HG02970 (cell line): ENCODE measurements around the gene MADD.
"Not testable (repeated sequence)": the region's sequence is repeated elsewhere in the genome, so short reads cannot be mapped to it uniquely, and the experiment has no call there.

Experiments
- ATAC-seq: cut with Tn5 transposase; IDR thresholded peaks from one replicate; pipeline ENCODE4 v1.9.1; 2021; ENCODE audit warnings: mild to moderate bottlenecking, moderate library complexity, moderate number of reproducible peaks; ENCODE audit not compliant: unreplicated experiment, low FRiP score

MADD gene

GRCh38 chr11:47317064-47317828 is 47.3 kb downstream of the MADD start:
- ATAC-seq, result no peak

- no peak for ATAC-seq
Measured at GRCh38 chr11:47318166-47318565, 48.2 kb downstream of the MADD start.

- ATAC-seq, result no peak
Measured at GRCh38 chr11:47324520-47324919, 54.6 kb downstream of the MADD start.

DNA sequence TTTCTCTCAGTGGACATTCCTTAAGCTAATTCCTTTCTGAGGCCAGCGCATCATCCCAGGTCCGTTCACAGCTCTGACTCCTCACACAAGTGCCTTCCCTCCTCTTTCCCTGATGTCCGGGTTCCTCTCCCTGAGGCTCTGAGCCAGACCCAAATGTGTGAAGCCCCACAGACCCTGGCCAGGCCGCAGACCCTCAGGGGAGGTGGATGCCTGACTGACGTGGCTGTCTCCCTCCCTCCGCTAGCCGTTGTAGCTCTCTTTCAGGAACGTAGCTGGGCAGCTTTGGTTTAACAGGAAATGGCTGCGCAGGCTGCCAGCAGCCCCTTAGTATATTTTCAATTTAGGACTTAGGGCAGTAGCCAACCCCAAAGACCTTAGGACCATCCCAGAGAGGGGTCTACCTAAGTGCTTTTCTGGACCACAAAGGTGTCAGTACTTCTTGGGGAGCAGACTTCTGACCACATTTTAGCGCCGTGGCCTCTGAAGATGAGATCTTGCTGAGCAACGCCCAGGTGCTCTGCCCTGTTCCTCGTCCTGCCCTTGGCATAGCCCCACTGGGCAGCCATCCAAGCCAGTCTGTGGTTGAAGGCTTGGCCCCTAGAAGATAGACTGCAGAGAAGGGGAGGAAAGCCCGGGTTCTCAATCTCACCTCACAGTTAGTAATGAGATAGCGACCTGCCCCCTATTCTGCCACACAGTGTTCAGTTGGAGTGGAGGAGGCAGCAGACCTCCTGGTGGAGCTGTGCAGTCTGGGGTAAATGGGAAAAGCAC is 55.5 kb downstream of the MADD start:
- ATAC-seq, result no peak

DNA sequence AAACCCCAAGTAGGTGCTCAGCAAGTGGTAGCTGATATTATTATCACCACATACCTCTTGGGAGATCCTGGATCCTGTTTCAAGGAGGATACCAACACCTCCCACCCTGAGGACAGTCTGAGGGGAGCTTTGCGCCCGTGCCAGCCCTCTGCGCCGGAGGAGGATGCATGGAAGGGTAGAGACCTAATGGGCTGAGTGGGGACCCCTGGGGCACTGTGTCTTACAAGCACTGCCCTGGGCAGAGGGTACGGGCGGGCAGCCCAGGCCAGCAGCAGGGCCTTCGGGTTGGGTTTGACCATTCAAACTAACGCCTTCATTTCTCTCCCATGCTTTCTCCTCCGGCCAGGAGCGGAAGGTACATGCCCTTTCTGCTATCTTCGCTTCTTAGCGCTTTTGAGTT is 56.3 kb downstream of the MADD start:
- ATAC-seq, result no peak

- ATAC-seq, result no peak
Measured at GRCh38 chr11:47327025-47327424, 57.1 kb downstream of the MADD start.

GRCh38 chr11:47327949-47328348 is 58.0 kb downstream of the MADD start:
- no peak for ATAC-seq

- ATAC-seq, result no peak
Measured at GRCh38 chr11:47328449-47329390, 58.8 kb downstream of the MADD start.

DNA sequence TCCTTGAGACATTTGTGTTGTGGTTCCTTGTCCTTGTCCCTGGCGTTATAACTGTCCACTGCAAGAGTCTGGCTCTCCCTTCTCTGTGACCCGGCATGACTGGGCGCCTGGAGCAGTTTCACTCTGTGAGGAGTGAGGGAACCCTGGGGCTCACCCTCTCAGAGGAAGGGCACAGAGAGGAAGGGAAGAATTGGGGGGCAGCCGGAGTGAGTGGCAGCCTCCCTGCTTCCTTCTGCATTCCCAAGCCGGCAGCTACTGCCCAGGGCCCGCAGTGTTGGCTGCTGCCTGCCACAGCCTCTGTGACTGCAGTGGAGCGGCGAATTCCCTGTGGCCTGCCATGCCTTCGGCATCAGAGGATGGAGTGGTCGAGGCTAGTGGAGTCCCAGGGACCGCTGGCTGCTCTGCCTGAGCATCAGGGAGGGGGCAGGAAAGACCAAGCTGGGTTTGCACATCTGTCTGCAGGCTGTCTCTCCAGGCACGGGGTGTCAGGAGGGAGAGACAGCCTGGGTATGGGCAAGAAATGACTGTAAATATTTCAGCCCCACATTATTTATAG is 59.6 kb downstream of the MADD start:
- ATAC-seq, result no peak

DNA sequence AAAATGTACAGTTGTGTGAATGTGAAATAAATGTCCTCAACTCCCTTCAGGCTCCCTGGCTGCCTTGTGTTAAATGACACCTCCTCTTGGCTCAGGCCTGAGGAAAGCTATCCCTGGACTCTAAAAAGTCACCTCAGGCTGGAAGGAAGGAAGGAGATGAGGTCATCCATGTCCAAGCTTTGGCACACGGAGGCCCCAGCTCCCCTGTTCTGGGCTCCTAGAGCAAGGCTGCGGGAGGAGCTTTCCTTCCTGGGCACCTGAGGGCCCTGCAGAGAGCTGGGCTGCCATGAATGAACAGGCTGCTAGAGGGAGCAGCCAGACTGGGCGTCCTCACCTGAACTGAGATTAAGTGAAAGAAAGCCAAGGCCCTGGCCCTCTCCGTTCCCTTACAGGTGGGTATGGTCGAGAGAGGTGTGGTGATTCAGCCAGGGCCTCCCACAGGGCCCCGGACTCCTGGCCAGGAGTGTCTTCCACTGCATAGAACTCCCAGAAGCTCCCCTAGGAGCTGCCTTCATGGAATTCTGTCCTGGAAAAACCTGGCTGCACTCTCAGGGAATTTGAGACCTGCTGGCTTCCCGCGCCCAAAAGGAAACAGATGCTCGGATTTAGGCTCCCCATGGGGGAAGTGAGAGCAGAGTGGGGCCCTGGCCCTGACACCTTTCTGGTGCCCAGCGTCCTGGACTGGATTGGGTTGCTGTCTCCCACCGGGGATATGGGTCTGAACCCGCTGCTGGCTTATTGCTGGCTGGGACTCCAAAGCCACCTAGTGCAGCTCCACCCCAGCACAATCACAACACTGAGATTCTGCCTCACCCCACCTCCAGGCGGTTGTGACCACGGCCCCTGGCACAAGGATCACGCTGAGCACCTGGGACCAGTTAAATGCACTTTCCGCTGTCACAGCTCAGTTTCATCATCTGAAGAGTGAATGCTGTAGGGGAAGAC is 60.3 kb downstream of the MADD start:
- ATAC-seq, result no peak

- ATAC-seq, result no peak
Measured at GRCh38 chr11:47331454-47332302, 61.7 kb downstream of the MADD start.

DNA sequence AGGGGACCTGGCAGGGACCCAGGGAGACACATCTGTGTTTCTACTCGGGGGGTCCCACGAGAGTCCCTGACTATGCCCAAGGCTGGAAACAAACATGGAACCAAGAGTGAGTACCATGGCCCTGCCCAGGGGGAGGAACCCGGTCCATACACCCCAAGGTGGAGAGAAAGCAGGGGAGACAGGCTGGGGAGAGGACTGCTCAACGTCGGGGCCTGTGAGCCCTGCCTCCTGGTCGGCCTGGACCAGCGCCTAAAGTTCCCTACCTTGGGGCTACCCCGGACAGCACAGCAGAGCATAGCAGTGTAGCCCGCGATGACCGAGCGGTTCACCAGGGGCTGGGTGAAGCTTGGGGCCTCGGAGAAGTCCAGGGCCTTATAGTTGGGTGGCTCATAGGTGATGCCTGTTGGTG is 62.4 kb downstream of the MADD start:
- no peak for ATAC-seq

DNA sequence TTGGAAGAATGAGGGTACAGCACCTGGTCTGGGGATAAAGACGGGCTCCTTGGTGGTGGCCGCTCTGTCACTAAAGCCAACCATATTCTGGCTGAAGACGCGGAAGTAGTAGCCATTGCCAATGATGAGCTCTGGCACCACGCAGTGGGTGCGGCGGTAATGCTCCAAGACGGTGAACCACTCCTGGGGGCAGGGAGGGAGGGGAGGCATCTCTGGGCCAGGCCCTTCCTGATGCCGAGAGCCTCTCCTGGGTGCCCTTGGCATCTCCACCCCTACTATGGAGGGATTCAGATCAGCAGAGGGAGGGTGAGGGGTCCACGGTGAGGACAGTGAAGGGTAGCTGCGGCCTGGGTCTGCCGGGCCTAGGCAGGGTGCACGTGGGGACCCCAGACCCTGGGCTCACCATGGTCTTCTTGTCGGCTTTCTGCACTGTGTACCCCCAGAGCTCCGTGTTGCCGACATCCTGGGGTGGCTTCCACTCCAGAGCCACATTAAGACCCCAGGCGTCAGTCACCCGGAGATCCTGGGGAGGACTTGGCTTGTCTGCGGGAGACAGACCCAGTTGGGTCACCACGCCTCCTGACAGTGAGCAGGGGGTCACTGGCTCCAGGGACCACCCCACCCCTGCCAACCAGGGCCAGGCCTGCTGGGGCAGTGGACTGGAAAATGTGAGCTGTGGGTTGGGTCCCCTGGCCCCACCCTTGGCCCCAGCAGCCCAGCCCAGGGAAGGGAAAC is 63.0 kb downstream of the MADD start:
- no peak for ATAC-seq

GRCh38 chr11:47333526-47333845 is 63.6 kb downstream of the MADD start:
- ATAC-seq, result no peak

GRCh38 chr11:47333886-47334443 is 64.0 kb downstream of the MADD start:
- no peak for ATAC-seq

GRCh38 chr11:47334699-47335411 is 64.9 kb downstream of the MADD start:
- ATAC-seq, result not testable (repeated sequence)

- no peak for ATAC-seq
Measured at GRCh38 chr11:47335733-47336132, 65.8 kb downstream of the MADD start.
